ENCODE results near the gene LRP1B.

LRP1B gene

GRCh38 chr2:141930803-141931202, 200.0 kb downstream of the LRP1B start:
- ATAC-seq: no peak
- Mint-ChIP-seq H3K4me1 (no peaks in the 10 kb centered on the region), H3K36me3 (no peaks in the 10 kb centered on the region), H3K27ac (no peak overlapping the region), H3K9me3 (peaks cover 3% of the 10 kb centered on the region), H3K27me3 (no peaks in the 10 kb centered on the region), H3K4me3 (no peak overlapping the region)

GRCh38 chr2:141929331-141930252, 201.2 kb downstream of the LRP1B start:
- H3K27me3 Mint-ChIP-seq: no peaks in the 10 kb centered on the region
- no peak overlapping the region for H3K4me3 Mint-ChIP-seq
- H3K36me3 Mint-ChIP-seq: no peaks in the 10 kb centered on the region
- ATAC-seq: no peak
- no peaks in the 10 kb centered on the region for H3K4me1 Mint-ChIP-seq
- H3K27ac Mint-ChIP-seq: no peak overlapping the region
- peaks cover 3% of the 10 kb centered on the region for H3K9me3 Mint-ChIP-seq

- H3K4me1 Mint-ChIP-seq: no peaks in the 10 kb centered on the region
- ATAC-seq: no peak
- no peak overlapping the region for H3K4me3 Mint-ChIP-seq
- no peak overlapping the region for H3K27ac Mint-ChIP-seq
- H3K9me3 Mint-ChIP-seq: no peaks in the 10 kb centered on the region
- no peaks in the 10 kb centered on the region for H3K27me3 Mint-ChIP-seq
- H3K36me3 Mint-ChIP-seq: no peaks in the 10 kb centered on the region
These were observed 202.3 kb downstream of the LRP1B start for GRCh38 chr2:141928476-141928875.

- H3K4me1 Mint-ChIP-seq: no peaks in the 10 kb centered on the region
- H3K36me3 Mint-ChIP-seq: no peaks in the 10 kb centered on the region
- H3K4me3 Mint-ChIP-seq: no peak overlapping the region
- H3K9me3 Mint-ChIP-seq: no peaks in the 10 kb centered on the region
- H3K27me3 Mint-ChIP-seq: no peaks in the 10 kb centered on the region
- no peak for ATAC-seq
- no peak overlapping the region for H3K27ac Mint-ChIP-seq
These were observed 203.3 kb downstream of the LRP1B start for GRCh38 chr2:141927536-141927935.

GRCh38 chr2:141925511-141925910, 205.3 kb downstream of the LRP1B start:
- ATAC-seq: no peak
- Mint-ChIP-seq H3K4me1 (no peaks in the 10 kb centered on the region), H3K27me3 (no peaks in the 10 kb centered on the region), H3K4me3 (no peak overlapping the region), H3K27ac (no peak overlapping the region), H3K36me3 (no peaks in the 10 kb centered on the region), H3K9me3 (no peaks in the 10 kb centered on the region)

DNA sequence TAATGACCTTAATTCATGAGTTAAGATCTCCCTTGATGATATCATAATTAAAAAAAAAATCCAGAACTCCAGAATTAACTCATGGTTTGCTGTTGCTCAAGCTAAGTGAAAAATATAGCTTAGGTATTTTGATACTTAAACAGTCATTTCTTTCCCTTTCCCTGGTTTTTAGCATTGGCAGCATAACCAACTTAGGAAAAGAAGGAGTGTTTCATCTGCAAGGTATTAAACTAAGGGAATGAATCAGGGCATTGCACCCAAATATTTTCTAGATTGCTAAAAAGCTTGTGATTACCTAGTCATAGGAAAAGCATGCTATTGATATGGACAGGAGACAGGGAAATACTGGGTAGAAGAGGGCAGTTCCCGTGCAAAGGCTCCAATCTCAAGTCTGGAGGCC, 207.2 kb downstream of the LRP1B start:
- Mint-ChIP-seq H3K27ac (no peak overlapping the region), H3K27me3 (no peaks in the 10 kb centered on the region), H3K36me3 (no peaks in the 10 kb centered on the region), H3K4me3 (no peak overlapping the region), H3K4me1 (no peaks in the 10 kb centered on the region), H3K9me3 (no peaks in the 10 kb centered on the region)
- ATAC-seq: no peak

- no peaks in the 10 kb centered on the region for H3K27me3 Mint-ChIP-seq
- no peak for ATAC-seq
These were observed 219.2 kb downstream of the LRP1B start for GRCh38 chr2:141911485-141912066.

DNA sequence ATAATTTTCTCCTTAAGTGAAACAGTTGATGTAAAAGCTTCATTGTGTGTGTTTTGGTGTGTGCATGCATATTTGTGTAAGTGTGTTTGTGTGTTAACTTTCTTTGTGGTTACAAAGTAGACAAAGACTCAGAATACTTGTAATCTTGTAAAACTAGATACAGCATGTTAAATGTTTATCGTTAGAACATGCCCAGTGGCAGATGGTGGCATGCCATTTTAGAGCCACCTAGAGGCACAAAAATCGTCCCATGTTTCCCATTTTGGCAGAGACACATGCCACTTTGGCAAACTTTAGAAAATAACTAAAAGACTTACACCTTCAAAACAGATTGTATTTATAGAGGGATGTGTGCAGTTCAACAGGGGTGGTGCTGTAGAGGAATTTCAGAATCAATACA, 224.1 kb downstream of the LRP1B start:
- H3K4me1 Mint-ChIP-seq: no peaks in the 10 kb centered on the region
- H3K4me3 Mint-ChIP-seq: no peak overlapping the region
- H3K9me3 Mint-ChIP-seq: no peaks in the 10 kb centered on the region
- H3K27ac Mint-ChIP-seq: no peak overlapping the region
- no peaks in the 10 kb centered on the region for H3K27me3 Mint-ChIP-seq
- no peaks in the 10 kb centered on the region for H3K36me3 Mint-ChIP-seq
- ATAC-seq: no peak

More at GRCh38 chr2:141911485-141912066, 219.2 kb downstream of the LRP1B start:
- Mint-ChIP-seq H3K9me3 (peaks cover 6% of the 10 kb centered on the region), H3K36me3 (no peaks in the 10 kb centered on the region), H3K27ac (no peak overlapping the region), H3K4me3 (no peak overlapping the region), H3K4me1 (no peaks in the 10 kb centered on the region)

- Mint-ChIP-seq H3K4me1 (no peaks in the 10 kb centered on the region), H3K4me3 (no peak overlapping the region), H3K36me3 (no peaks in the 10 kb centered on the region), H3K9me3 (no peaks in the 10 kb centered on the region), H3K27me3 (no peaks in the 10 kb centered on the region), H3K27ac (no peak overlapping the region)
- no peak for ATAC-seq
These were observed 230.0 kb downstream of the LRP1B start for GRCh38 chr2:141900826-141901225.

DNA sequence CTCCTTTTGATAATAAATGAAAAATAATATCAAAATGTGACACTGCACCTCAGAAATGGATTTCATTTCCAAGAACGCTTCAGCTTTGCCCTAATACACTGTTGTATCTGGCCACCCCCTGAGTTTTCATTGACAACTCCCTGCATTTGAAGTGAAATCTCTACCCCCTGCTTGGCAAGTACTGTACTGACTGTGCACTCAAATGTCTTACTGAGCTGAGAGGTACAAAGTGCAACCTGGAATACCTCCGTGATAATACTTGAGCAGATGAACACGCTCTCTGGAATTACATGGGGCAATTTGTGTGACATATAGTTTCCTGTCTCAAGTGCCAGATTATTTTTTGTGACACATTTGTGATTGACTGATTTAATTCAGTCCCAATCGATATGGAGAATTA, 231.1 kb downstream of the LRP1B start:
- no peaks in the 10 kb centered on the region for H3K4me1 Mint-ChIP-seq
- no peaks in the 10 kb centered on the region for H3K27me3 Mint-ChIP-seq
- H3K36me3 Mint-ChIP-seq: no peaks in the 10 kb centered on the region
- no peak overlapping the region for H3K4me3 Mint-ChIP-seq
- ATAC-seq: no peak
- H3K9me3 Mint-ChIP-seq: no peaks in the 10 kb centered on the region
- H3K27ac Mint-ChIP-seq: no peak overlapping the region

DNA sequence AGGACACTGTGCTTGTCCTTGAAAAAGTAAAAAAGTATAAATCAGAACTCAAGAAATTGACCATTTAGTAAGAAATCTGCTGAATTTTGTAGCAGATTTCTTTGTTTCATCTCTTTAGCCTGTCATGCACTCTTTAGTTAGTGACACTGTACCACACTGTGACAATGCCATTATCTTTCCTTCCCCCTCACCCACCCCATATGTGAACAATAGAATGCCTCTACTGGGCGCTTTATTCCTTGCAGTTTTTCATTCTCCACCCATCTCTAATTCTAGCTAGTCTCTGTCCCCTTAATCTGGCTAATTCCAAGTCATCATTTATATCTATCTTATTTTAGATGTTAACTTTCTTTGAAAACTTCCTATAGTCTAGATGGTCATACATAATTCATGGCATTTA, 241.0 kb downstream of the LRP1B start:
- Mint-ChIP-seq H3K4me3 (no peak overlapping the region), H3K27ac (no peak overlapping the region), H3K27me3 (no peaks in the 10 kb centered on the region), H3K36me3 (no peaks in the 10 kb centered on the region), H3K4me1 (no peaks in the 10 kb centered on the region), H3K9me3 (peaks cover 7% of the 10 kb centered on the region)
- ATAC-seq: no peak

DNA sequence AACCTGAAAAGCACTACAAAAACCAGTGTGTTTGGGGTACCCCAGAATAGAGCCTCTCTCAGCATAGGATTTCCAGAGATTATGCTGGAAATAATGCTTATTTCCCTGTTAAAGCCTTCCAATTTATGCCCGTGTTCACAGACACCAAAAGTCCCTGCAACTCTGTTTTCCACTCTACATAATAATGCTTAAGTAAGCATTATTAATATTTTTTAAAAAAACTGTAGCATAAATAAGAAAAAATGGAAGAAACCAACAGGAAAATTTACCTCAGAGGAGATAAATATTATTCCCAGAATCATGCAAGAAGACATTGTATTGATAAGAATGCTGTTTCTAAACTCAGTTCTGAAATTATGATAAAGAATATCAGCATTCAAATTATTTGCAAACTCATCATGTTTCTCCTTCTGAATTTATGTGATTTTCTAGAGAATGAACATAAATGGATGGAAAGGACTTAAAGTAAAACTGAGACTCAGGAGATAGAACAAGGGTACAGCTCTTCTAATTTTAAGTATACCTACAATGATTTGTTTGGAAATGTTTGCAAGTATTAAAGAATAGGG, 241.7 kb downstream of the LRP1B start:
- Mint-ChIP-seq H3K4me3 (no peak overlapping the region), H3K27ac (no peak overlapping the region), H3K36me3 (no peaks in the 10 kb centered on the region), H3K4me1 (no peaks in the 10 kb centered on the region), H3K9me3 (peaks cover 7% of the 10 kb centered on the region), H3K27me3 (no peaks in the 10 kb centered on the region)
- ATAC-seq: no peak

DNA sequence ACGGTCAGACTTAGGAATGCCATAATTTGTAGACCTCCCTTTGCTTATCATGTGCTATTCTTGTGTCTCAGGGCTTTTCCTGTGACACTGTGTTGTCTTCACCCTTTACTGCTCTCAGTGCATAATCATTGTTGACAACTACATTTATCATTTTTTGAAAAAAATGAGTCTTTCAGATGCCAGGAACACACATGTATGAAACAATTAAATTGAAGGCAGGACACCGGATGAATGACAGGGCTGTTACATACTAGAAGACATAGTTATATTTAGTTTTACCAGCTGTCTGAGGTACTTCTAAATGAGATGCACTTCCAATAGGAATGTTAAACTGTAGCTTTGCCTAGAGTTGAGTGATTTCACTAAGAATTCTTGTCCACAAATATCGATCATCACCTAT, 243.5 kb downstream of the LRP1B start:
- Mint-ChIP-seq H3K27me3 (no peaks in the 10 kb centered on the region), H3K27ac (no peak overlapping the region), H3K4me1 (no peaks in the 10 kb centered on the region), H3K9me3 (peaks cover 7% of the 10 kb centered on the region), H3K36me3 (no peaks in the 10 kb centered on the region), H3K4me3 (no peak overlapping the region)
- no peak for ATAC-seq

DNA sequence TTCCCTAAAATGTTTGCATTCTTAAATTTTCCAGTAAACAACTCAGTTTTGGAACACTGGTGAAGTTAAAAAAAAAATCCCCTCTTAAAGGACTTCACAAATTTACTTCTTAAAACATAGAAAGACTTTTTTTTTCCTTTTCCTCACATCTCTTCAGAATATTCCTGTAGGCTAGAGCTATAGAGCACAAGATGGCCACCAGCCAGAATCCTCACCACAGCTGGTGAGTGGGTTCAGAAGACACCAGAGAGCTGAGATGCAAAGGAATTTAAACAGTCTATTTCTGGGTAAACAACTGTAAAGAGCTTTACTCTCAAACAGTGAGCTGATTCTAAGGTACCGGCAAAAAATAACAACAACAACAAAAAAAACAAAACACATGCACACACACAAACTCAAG, 252.8 kb downstream of the LRP1B start:
- H3K27me3 Mint-ChIP-seq: no peaks in the 10 kb centered on the region
- no peak overlapping the region for H3K27ac Mint-ChIP-seq
- ATAC-seq: no peak
- H3K36me3 Mint-ChIP-seq: no peaks in the 10 kb centered on the region
- H3K9me3 Mint-ChIP-seq: no peaks in the 10 kb centered on the region
- no peak overlapping the region for H3K4me3 Mint-ChIP-seq
- no peaks in the 10 kb centered on the region for H3K4me1 Mint-ChIP-seq

GRCh38 chr2:141871913-141872634, 258.7 kb downstream of the LRP1B start:
- peaks cover 7% of the 10 kb centered on the region for H3K9me3 Mint-ChIP-seq
- H3K27me3 Mint-ChIP-seq: no peaks in the 10 kb centered on the region
- no peaks in the 10 kb centered on the region for H3K4me1 Mint-ChIP-seq
- no peak for ATAC-seq
- no peaks in the 10 kb centered on the region for H3K36me3 Mint-ChIP-seq
- H3K4me3 Mint-ChIP-seq: no peak overlapping the region
- no peak overlapping the region for H3K27ac Mint-ChIP-seq
